GM18505 (cell line): ENCODE results near the gene CDCA8.

Experiments used
- ATAC-seq: cut with Tn5 transposase; IDR thresholded peaks from one replicate; pipeline ENCODE4 v1.9.1; 2021; ENCODE audit not compliant: unreplicated experiment
- POLR2A ChIP-seq: IDR thresholded peaks from 4 replicates; pipeline ENCODE4 v1.6.1; 2011; ENCODE audit warnings: borderline replicate concordance; ENCODE audit not compliant: insufficient read depth, insufficient read length; ENCODE audit errors: extremely low read depth

Gene CDCA8

GRCh38 chr1:37746806-37747205, 54.5 kb downstream of the CDCA8 start:
- no peak for TF ChIP-seq POLR2A
- ATAC-seq, result no peak

- no peak for ATAC-seq
- no peak for TF ChIP-seq POLR2A
Observed at GRCh38 chr1:37748565-37748964, 56.2 kb downstream of the CDCA8 start.

- no peak for ATAC-seq
- no peak for TF ChIP-seq POLR2A
Observed at GRCh38 chr1:37752213-37752582, 59.9 kb downstream of the CDCA8 start.

DNA sequence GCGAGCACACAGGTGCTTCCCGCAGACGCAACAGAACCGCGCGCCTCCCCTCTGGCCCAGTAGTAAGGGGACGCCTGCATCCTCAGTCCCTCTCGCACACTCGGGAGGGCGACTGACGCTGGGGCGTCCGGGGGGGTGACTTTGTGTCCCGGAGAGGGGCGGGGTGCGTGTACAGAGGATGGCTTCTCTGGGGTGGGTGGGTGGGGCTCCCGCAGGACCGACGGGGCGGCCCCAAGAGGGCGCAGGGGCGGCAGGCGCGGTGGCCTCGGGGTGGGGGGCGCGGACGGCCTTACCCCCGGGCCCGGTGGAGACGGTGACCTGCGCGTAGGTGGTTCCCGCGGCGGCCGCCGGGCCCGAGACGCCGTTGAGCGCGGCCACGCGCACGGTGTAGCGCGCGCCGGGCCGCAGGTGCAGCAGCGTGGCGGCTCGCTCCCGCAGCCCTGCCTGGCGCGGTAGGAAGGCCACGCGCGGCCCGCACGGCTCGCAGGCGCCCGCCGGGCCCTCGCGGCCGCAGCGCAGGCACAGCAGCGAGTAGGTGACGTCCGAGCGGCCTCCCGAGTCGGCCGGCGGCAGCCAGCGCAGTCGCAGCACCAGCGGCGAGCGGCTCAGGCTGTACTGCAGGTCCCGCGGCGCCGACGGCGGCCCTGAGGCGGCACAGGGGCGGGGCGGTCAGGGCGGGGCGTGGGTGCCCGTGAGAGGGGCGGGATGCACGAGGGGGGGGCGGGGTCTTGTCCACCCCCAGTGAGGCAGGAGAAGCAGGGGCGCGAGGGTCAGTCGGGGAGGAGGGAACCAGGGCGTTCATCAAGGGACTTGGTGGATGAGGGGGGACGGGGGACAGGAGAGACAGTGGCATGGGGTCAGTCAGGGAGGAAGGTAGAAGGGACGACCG, 60.5 kb downstream of the CDCA8 start:
- no peak for ATAC-seq
- TF ChIP-seq POLR2A, result no peak

GRCh38 chr1:37753473-37754321, 61.4 kb downstream of the CDCA8 start:
- ATAC-seq, result no peak
- no peak for TF ChIP-seq POLR2A

DNA sequence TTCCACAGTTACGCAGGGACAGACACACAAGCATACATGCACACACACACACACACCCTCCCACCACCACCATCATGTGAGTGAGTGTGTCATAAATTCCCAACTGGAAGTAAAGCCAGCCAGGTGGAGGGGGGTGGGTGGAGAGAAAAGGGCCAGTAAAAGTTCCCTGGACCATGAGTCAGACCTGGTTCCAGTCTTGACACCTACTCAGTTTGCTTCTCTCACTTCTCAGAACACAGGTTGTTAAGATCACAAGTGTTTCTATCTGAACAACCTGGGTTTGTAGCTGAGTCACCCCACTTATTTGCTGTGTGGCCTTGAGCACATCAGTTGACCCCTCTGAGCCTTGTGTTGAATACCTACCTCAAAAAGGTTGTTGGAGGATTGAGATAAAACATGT, 63.0 kb downstream of the CDCA8 start:
- no peak for ATAC-seq
- no peak for TF ChIP-seq POLR2A

DNA sequence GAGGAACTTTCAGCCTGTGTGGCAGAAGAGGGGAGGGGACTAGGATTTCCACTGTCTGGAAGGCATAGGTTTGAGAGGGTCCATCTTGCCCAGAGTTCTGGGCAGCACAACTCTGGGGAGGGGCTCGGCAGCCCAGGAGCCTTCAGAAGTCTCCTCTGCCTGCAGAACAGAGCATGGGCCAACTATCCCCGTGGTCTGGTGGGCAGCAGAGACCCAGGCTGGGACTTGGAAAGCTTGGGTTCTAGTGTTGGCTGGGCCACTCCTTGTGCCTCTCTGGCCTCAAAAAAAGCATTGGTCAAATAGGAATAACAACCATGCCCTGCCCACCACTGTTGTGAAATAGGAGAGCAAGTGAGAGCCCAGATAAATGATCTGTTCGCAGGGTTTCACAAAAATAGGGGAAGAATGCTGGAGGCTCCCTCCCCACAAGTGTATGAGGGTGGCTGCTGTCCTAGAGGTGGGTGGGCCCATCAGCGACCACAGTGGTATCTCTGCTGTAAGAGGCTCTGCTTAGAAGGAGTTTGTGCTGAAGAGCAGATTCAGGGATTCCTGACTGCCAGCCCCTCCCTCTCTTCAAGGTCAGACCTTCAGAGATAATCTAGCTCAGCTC, 63.7 kb downstream of the CDCA8 start:
- no peak for ATAC-seq
- no peak for TF ChIP-seq POLR2A
